K562 (cell line): Measurements from ENCODE around the gene DUSP10. TPM values are rescaled to one million over a fixed set of nuclear protein-coding genes. Genes with fewer than 3 reads are reported as not detected.

Source experiments
- BCL6 ChIP-seq: fragments of 250-450 bp; sonication (Bioruptor Pico); IDR thresholded peaks from 2 replicates; pipeline ENCODE4 v1.4.0; 2020
- EP400 ChIP-seq: fragments of 450-650 bp; IDR thresholded peaks from 2 replicates; pipeline ENCODE4 v1.6.1; 2017; ENCODE audit warnings: antibody characterized with exemption, mild to moderate bottlenecking, moderate library complexity
- GTF2E2 ChIP-seq: fragments of 200-800 bp; sonication (Bioruptor generic); IDR thresholded peaks from 2 replicates; pipeline ENCODE4 v1.6.1; 2016; ENCODE audit warnings: missing genetic modification characterization, missing compliant biosample characterization
- MCM2 ChIP-seq: fragments of 450-650 bp; IDR thresholded peaks from 2 replicates; pipeline ENCODE4 v1.6.1; 2017; ENCODE audit warnings: low read depth, mild to moderate bottlenecking
- MED1 ChIP-seq: sonication (generic); formaldehyde crosslinking; IDR thresholded peaks from 2 replicates; pipeline ENCODE4 v1.8.1; 2023; ENCODE audit warnings: missing genetic modification reagents, borderline replicate concordance
- NFYB ChIP-seq: IDR thresholded peaks from 2 replicates; pipeline ENCODE4 v1.6.1; 2011; ENCODE audit warnings: mild to moderate bottlenecking, moderate library complexity; ENCODE audit not compliant: insufficient read length; ENCODE audit errors: extremely low read depth
- RBM25 ChIP-seq: fragments of 200-400 bp; formaldehyde crosslinking; IDR thresholded peaks from 2 replicates; pipeline ENCODE4 v1.6.1; 2018; ENCODE audit warnings: low read length, low read depth, moderate library complexity; ENCODE audit not compliant: severe bottlenecking
- polyA plus RNA-seq, 8 experiments: library from polyadenylated mRNA; depleted of rRNA in 4 of 8; stranded (reverse) in 5 of 8; unstranded in 3 of 8; fragments of >200 nt; fragmentation: Nextera tagmentation in 2 of 8; fragmentation: Illumina TruSeq in 1 of 8; extraction: Ambion mirVana in 2 of 8; extraction: Trizol in 1 of 8; gene quantifications; 2 replicates each; pipeline versions ENCODE4 v1.2.1 to v1.2.3, GENCODE V29; 2011 to 2014; ENCODE audit warnings: inconsistent platforms in 1 of 8, missing spikeins in 1 of 8
- total RNA-seq, 7 experiments: library from RNA; depleted of rRNA in 6 of 7; stranded (reverse); fragments of >200 nt in 6 of 7; fragmentation: Illumina TruSeq in 2 of 7; extraction: Trizol in 2 of 7; gene quantifications; 2 replicates each; pipeline versions ENCODE4 v1.2.1 to v1.2.3, GENCODE V29; 2011 to 2021; ENCODE audit warnings: low replicate concordance in 1 of 7
- TF ChIP-seq, protein P1 (sequence below): fragments of 450-650 bp; IDR thresholded peaks from 2 replicates; pipeline ENCODE4 v1.6.1; 2016; ENCODE audit warnings: antibody characterized with exemption
- TF ChIP-seq, protein P2 (sequence below): sonication (generic); formaldehyde crosslinking; IDR thresholded peaks from 2 replicates; pipeline ENCODE4 v1.8.0; 2022; ENCODE audit warnings: mild to moderate bottlenecking, missing genetic modification reagents
- TF ChIP-seq, protein P3 (sequence below): fragments of 150-350 bp; conservative IDR thresholded peaks from 2 replicates; pipeline ENCODE4 v1.6.1; 2014; ENCODE audit warnings: low read length
- TF ChIP-seq, protein P4 (sequence below): IDR thresholded peaks from 2 replicates; pipeline ENCODE4 v1.6.1; 2011; ENCODE audit warnings: borderline replicate concordance, low read depth, mild to moderate bottlenecking, moderate library complexity, low read length; ENCODE audit not compliant: insufficient read depth, poor library complexity, severe bottlenecking
- TF ChIP-seq, protein P5 (sequence below), 2 experiments: fragments of 450-650 bp; IDR thresholded peaks; 2 replicates each; pipeline ENCODE4 v1.6.1; 2016

DUSP10 gene
- total and polyA plus RNA-seq, 9 of the 15 experiments (the other 6 are each of a cell fraction or from before 2014, with no cell fraction given): 1.7 to 8.3 (median 6.1) TPM

DNA sequence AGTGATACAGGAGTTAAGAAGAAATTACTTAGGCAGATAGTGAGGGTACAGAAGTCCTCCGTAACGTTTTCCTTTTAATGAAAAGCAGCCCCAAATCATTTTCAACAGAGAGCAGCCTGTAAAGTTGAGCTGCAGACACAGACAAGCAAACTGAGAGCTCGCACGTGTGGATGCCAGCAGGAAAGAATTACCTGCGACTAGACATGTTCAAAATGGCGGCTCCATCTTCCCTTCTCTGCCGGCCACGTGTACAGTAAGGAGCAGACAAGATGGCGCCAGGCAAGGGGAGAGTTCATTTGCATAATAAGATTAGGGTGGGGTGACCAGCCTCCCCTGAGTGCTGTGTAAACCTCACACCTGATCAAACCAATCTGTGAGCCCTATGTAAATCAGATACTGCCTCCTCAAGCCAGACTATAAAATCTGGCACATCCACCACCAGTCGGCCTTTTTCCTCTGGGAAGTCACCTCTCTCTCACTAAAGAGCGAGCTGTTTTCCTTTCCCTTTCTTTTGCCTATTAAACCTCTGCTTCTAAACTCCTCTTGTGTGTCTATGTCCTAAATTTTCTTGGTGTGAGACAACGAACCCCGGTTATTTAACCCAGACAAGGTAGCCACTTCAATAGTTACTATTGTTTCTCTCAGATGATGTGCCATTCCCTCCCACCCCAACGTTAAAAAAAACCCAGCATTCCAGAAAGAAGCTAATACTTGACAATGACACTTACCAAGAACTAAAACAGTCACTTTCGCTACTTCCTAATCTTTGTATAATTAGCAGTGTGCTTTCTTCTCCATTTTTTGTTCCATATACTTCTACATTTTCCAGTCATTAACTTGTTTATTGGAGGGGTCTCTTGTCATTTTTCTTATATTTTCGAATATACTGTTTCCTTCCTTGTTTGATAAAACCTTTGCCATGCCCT, 27.4 kb downstream of the DUSP10 start (continued):
- TF ChIP-seq, protein P1, sequence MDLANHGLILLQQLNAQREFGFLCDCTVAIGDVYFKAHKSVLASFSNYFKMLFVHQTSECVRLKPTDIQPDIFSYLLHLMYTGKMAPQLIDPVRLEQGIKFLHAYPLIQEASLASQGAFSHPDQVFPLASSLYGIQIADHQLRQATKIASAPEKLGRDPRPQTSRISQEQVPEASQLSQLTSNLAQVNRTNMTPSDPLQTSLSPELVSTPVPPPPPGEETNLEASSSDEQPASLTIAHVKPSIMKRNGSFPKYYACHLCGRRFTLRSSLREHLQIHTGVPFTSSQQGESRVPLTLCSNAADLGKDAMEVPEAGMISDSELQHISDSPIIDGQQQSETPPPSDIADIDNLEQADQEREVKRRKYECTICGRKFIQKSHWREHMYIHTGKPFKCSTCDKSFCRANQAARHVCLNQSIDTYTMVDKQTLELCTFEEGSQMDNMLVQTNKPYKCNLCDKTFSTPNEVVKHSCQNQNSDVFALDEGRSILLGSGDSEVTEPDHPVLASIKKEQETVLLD: no peak
- TF ChIP-seq, protein P2, sequence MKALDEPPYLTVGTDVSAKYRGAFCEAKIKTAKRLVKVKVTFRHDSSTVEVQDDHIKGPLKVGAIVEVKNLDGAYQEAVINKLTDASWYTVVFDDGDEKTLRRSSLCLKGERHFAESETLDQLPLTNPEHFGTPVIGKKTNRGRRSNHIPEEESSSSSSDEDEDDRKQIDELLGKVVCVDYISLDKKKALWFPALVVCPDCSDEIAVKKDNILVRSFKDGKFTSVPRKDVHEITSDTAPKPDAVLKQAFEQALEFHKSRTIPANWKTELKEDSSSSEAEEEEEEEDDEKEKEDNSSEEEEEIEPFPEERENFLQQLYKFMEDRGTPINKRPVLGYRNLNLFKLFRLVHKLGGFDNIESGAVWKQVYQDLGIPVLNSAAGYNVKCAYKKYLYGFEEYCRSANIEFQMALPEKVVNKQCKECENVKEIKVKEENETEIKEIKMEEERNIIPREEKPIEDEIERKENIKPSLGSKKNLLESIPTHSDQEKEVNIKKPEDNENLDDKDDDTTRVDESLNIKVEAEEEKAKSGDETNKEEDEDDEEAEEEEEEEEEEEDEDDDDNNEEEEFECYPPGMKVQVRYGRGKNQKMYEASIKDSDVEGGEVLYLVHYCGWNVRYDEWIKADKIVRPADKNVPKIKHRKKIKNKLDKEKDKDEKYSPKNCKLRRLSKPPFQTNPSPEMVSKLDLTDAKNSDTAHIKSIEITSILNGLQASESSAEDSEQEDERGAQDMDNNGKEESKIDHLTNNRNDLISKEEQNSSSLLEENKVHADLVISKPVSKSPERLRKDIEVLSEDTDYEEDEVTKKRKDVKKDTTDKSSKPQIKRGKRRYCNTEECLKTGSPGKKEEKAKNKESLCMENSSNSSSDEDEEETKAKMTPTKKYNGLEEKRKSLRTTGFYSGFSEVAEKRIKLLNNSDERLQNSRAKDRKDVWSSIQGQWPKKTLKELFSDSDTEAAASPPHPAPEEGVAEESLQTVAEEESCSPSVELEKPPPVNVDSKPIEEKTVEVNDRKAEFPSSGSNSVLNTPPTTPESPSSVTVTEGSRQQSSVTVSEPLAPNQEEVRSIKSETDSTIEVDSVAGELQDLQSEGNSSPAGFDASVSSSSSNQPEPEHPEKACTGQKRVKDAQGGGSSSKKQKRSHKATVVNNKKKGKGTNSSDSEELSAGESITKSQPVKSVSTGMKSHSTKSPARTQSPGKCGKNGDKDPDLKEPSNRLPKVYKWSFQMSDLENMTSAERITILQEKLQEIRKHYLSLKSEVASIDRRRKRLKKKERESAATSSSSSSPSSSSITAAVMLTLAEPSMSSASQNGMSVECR (CRISPR knock-in tag): no peak
- TF ChIP-seq MED1 (CRISPR knock-in tag) (no peak), RBM25 (no peak), BCL6 (CRISPR knock-in tag) (peak; percentile 52; the same call in 1 of the 2 replicates), MCM2 (no peak), EP400 (peak; percentile 94), NFYB (no peak), GTF2E2 (0 out of 2 replicates have a peak, but pooled peaks have one; percentile 40)
- TF ChIP-seq, protein P3, sequence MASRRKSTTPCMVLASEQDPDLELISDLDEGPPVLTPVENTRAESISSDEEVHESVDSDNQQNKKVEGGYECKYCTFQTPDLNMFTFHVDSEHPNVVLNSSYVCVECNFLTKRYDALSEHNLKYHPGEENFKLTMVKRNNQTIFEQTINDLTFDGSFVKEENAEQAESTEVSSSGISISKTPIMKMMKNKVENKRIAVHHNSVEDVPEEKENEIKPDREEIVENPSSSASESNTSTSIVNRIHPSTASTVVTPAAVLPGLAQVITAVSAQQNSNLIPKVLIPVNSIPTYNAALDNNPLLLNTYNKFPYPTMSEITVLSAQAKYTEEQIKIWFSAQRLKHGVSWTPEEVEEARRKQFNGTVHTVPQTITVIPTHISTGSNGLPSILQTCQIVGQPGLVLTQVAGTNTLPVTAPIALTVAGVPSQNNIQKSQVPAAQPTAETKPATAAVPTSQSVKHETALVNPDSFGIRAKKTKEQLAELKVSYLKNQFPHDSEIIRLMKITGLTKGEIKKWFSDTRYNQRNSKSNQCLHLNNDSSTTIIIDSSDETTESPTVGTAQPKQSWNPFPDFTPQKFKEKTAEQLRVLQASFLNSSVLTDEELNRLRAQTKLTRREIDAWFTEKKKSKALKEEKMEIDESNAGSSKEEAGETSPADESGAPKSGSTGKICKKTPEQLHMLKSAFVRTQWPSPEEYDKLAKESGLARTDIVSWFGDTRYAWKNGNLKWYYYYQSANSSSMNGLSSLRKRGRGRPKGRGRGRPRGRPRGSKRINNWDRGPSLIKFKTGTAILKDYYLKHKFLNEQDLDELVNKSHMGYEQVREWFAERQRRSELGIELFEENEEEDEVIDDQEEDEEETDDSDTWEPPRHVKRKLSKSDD: 0 out of 2 replicates have a peak, but pooled peaks have one; percentile 50
- TF ChIP-seq, protein P4, sequence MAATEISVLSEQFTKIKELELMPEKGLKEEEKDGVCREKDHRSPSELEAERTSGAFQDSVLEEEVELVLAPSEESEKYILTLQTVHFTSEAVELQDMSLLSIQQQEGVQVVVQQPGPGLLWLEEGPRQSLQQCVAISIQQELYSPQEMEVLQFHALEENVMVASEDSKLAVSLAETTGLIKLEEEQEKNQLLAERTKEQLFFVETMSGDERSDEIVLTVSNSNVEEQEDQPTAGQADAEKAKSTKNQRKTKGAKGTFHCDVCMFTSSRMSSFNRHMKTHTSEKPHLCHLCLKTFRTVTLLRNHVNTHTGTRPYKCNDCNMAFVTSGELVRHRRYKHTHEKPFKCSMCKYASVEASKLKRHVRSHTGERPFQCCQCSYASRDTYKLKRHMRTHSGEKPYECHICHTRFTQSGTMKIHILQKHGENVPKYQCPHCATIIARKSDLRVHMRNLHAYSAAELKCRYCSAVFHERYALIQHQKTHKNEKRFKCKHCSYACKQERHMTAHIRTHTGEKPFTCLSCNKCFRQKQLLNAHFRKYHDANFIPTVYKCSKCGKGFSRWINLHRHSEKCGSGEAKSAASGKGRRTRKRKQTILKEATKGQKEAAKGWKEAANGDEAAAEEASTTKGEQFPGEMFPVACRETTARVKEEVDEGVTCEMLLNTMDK: no peak
- TF ChIP-seq, protein P5, sequence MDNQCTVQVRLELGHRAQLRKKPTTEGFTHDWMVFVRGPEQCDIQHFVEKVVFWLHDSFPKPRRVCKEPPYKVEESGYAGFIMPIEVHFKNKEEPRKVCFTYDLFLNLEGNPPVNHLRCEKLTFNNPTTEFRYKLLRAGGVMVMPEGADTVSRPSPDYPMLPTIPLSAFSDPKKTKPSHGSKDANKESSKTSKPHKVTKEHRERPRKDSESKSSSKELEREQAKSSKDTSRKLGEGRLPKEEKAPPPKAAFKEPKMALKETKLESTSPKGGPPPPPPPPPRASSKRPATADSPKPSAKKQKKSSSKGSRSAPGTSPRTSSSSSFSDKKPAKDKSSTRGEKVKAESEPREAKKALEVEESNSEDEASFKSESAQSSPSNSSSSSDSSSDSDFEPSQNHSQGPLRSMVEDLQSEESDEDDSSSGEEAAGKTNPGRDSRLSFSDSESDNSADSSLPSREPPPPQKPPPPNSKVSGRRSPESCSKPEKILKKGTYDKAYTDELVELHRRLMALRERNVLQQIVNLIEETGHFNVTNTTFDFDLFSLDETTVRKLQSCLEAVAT (IDR thresholded peaks at IDR 0.05): peak; percentile 49 to 54; a peak in 1 of 4 replicates
